ENCODE measurements around the gene ATP6V1B1. TPM values are rescaled to one million over a fixed set of nuclear protein-coding genes. Genes with fewer than 3 reads are reported as not detected.

ATP6V1B1 gene
- polyA plus RNA-seq, 1 donor (not counting 4 experiments of a cell fraction or from before 2014, with no cell fraction given): not detected

- DNase-seq (ENCODE audit: low read depth, low spot score) (no peak), FAIRE-seq (no peak)
- H3K27me3 ChIP-seq (ENCODE audit: control insufficient read depth, extremely low read depth, insufficient read depth, low read length): peaks cover 11% of the 10 kb centered on the region
- H3K4me1 ChIP-seq (ENCODE audit: control insufficient read depth, extremely low read depth, insufficient read depth, low read length): no peaks in the 10 kb centered on the region
- no peaks in the 10 kb centered on the region for H3K36me3 ChIP-seq (ENCODE audit: control insufficient read depth in 2 of 2, extremely low read depth in 1 of 2, insufficient read depth in 2 of 2, low read length in 2 of 2)
- H3K27ac ChIP-seq (ENCODE audit: control insufficient read depth, insufficient read depth, low read length): no peak overlapping the region
- no peaks in the 10 kb centered on the region for H4K20me1 ChIP-seq (ENCODE audit: control insufficient read depth, extremely low read depth, insufficient read depth, low read length)
- H3K79me2 ChIP-seq (ENCODE audit: control insufficient read depth, insufficient read depth, low read length): no peaks in the 10 kb centered on the region
- no peaks in the 10 kb centered on the region for H3K9me1 ChIP-seq (ENCODE audit: control insufficient read depth, extremely low read depth, insufficient read depth, low read length)
- H3K9me3 ChIP-seq (ENCODE audit: control insufficient read depth, low read depth, low read length): no peaks in the 10 kb centered on the region
- H3K9ac ChIP-seq (ENCODE audit: control insufficient read depth, extremely low read depth, insufficient read depth, low read length): no peak overlapping the region
- no peak overlapping the region for H2AFZ ChIP-seq (ENCODE audit: control insufficient read depth, low read length)
- TF ChIP-seq EZH2 (IDR thresholded peaks at IDR 0.05; ENCODE audit: low read length) (no peak), CTCF (optimal IDR thresholded peaks at IDR 0.05 in 1 of 3, IDR thresholded peaks at IDR 0.05 in 1 of 3, conservative IDR thresholded peaks at IDR 0.05 in 1 of 3; ENCODE audit: extremely low read depth in 1 of 3, insufficient read depth in 2 of 3, low read length in 3 of 3) (no peak)
- dilution Hi-C loops (cut with MboI; ENCODE audit: extremely low pct_ligation_motif_present, low sequenced_read_pairs): no loop called here
- no peak overlapping the region for H3K4me2 ChIP-seq (ENCODE audit: control insufficient read depth, extremely low read depth, insufficient read depth, low read depth, low read length)
- no peak overlapping the region for H3K4me3 ChIP-seq (ENCODE audit: control insufficient read depth in 2 of 3, extremely low read depth in 1 of 3, insufficient read depth in 2 of 3, low read depth in 1 of 3, low read length in 3 of 3)
These were observed 8.6 kb upstream of the ATP6V1B1 start for GRCh38 chr2:70927138-70927537.

- H3K4me3 ChIP-seq (ENCODE audit: control insufficient read depth in 2 of 3, extremely low read depth in 1 of 3, insufficient read depth in 2 of 3, low read depth in 1 of 3, low read length in 3 of 3): no peak overlapping the region
- H3K9me3 ChIP-seq (ENCODE audit: control insufficient read depth, low read depth, low read length): no peaks in the 10 kb centered on the region
- H3K79me2 ChIP-seq (ENCODE audit: control insufficient read depth, insufficient read depth, low read length): no peaks in the 10 kb centered on the region
- H4K20me1 ChIP-seq (ENCODE audit: control insufficient read depth, extremely low read depth, insufficient read depth, low read length): no peaks in the 10 kb centered on the region
- FAIRE-seq (no peak), DNase-seq (ENCODE audit: low read depth, low spot score) (no peak)
- TF ChIP-seq EZH2 (IDR thresholded peaks at IDR 0.05; ENCODE audit: low read length) (no peak), CTCF (optimal IDR thresholded peaks at IDR 0.05 in 1 of 3, IDR thresholded peaks at IDR 0.05 in 1 of 3, conservative IDR thresholded peaks at IDR 0.05 in 1 of 3; ENCODE audit: extremely low read depth in 1 of 3, insufficient read depth in 2 of 3, low read length in 3 of 3) (no peak)
- H3K27ac ChIP-seq (ENCODE audit: control insufficient read depth, insufficient read depth, low read length): no peak overlapping the region
- H3K36me3 ChIP-seq (ENCODE audit: control insufficient read depth in 2 of 2, extremely low read depth in 1 of 2, insufficient read depth in 2 of 2, low read length in 2 of 2): no peaks in the 10 kb centered on the region
- H2AFZ ChIP-seq (ENCODE audit: control insufficient read depth, low read length): no peak overlapping the region
- no peak overlapping the region for H3K4me2 ChIP-seq (ENCODE audit: control insufficient read depth, extremely low read depth, insufficient read depth, low read depth, low read length)
- no peaks in the 10 kb centered on the region for H3K4me1 ChIP-seq (ENCODE audit: control insufficient read depth, extremely low read depth, insufficient read depth, low read length)
- H3K27me3 ChIP-seq (ENCODE audit: control insufficient read depth, extremely low read depth, insufficient read depth, low read length): peaks cover 11% of the 10 kb centered on the region
- H3K9me1 ChIP-seq (ENCODE audit: control insufficient read depth, extremely low read depth, insufficient read depth, low read length): no peaks in the 10 kb centered on the region
- dilution Hi-C loops (cut with MboI; ENCODE audit: extremely low pct_ligation_motif_present, low sequenced_read_pairs): no loop called here
- no peak overlapping the region for H3K9ac ChIP-seq (ENCODE audit: control insufficient read depth, extremely low read depth, insufficient read depth, low read length)
These were observed 8.1 kb upstream of the ATP6V1B1 start for GRCh38 chr2:70927641-70928040.

Data from keratinocyte (primary cell).